ENCODE results near the gene PTPN14.

PTPN14 gene

GRCh38 chr1:214330715-214331114 is 220.7 kb downstream of the PTPN14 start:
- no peak for DNase-seq (ENCODE audit: low read depth)

- DNase-seq (ENCODE audit: low read depth), result no peak
Observed at GRCh38 chr1:214330222-214330621, 221.2 kb downstream of the PTPN14 start.

GRCh38 chr1:214329470-214330220 is 221.8 kb downstream of the PTPN14 start:
- no peak for DNase-seq (ENCODE audit: low read depth)

- peak; percentile 67 for DNase-seq (ENCODE audit: low read depth)
Observed at GRCh38 chr1:214328770-214329469, 222.5 kb downstream of the PTPN14 start.

- no peak for DNase-seq (ENCODE audit: low read depth)
Observed at GRCh38 chr1:214327514-214327913, 223.9 kb downstream of the PTPN14 start.

GRCh38 chr1:214326406-214326805 is 225.0 kb downstream of the PTPN14 start:
- DNase-seq (ENCODE audit: low read depth), result no peak

GRCh38 chr1:214324896-214325800 is 226.3 kb downstream of the PTPN14 start:
- DNase-seq (ENCODE audit: low read depth), result no peak

- no peak for DNase-seq (ENCODE audit: low read depth)
Observed at GRCh38 chr1:214321705-214322453, 229.5 kb downstream of the PTPN14 start.

- DNase-seq (ENCODE audit: low read depth), result no peak
Observed at GRCh38 chr1:214319938-214320337, 231.5 kb downstream of the PTPN14 start.

- no peak for DNase-seq (ENCODE audit: low read depth)
Observed at GRCh38 chr1:214318956-214319736, 232.3 kb downstream of the PTPN14 start.

- no peak for DNase-seq (ENCODE audit: low read depth)
Observed at GRCh38 chr1:214318356-214318755, 233.0 kb downstream of the PTPN14 start.

- no peak for DNase-seq (ENCODE audit: low read depth)
Observed at GRCh38 chr1:214317734-214318133, 233.7 kb downstream of the PTPN14 start.

GRCh38 chr1:214317300-214317699 is 234.1 kb downstream of the PTPN14 start:
- DNase-seq (ENCODE audit: low read depth), result no peak

GRCh38 chr1:214316593-214316992 is 234.8 kb downstream of the PTPN14 start:
- no peak for DNase-seq (ENCODE audit: low read depth)

GRCh38 chr1:214314178-214314843 is 237.1 kb downstream of the PTPN14 start:
- DNase-seq (ENCODE audit: low read depth), result no peak

- DNase-seq (ENCODE audit: low read depth), result no peak
Observed at GRCh38 chr1:214312530-214313051, 238.8 kb downstream of the PTPN14 start.

- no peak for DNase-seq (ENCODE audit: low read depth)
Observed at GRCh38 chr1:214310777-214311690, 240.4 kb downstream of the PTPN14 start.

- peak; percentile 21 for DNase-seq (ENCODE audit: low read depth)
Observed at GRCh38 chr1:214310010-214310409, 241.4 kb downstream of the PTPN14 start.

GRCh38 chr1:214306269-214306668 is 245.1 kb downstream of the PTPN14 start:
- no peak for DNase-seq (ENCODE audit: low read depth)
